NOMO-1 (cell line): ENCODE measurements around the gene PNMA8B.

Source experiments
- DNase-seq, 2 experiments: peaks; one replicate each; lab custom pipeline; 2025; ENCODE audit not compliant: unreplicated experiment in 2 of 2; lab: John Stamatoyannopoulos, UW

The PNMA8B gene

DNA sequence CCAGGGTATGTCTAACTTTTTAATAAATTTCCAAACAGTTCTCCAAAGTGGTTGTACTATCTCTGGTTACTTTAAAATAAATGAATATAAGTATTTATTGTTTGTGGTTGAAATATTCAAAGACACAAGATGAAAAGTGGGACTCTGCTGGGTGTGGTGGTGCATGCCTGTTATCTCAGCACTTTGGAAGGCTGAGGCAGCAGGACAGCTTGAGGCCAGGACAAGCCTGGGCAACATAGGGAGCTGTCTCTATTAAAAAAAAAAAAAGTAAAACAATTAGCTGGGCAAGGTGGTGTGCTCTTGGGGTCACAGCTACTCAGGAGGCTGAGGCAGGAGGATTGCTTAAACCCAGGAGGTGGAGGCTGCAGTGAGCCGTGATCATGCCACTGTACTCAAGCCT lies 34.7 kb downstream of the PNMA8B start:
- no peak for DNase-seq

DNA sequence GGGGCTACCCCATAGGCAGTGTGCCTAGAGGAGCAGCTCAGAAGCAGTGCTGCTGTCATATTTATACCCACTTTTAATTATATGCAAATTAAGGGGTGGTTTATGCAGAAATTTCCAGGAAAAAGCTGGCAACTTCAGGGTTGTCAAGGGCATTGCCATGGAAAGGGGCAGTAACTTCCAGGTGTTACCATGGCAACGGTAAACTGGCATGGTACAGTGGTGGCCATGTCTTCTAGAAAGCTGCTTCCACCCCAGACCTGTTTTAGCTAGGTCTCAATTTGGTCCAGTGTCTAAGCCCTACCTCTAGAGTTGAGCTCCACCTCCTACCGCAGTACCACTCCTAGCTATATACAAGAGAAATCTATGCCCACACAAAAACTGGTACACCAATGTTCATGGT lies 35.6 kb downstream of the PNMA8B start:
- no peak for DNase-seq

GRCh38 chr19:46456930-46457329 lies 38.7 kb downstream of the PNMA8B start:
- DNase-seq = no peak

GRCh38 chr19:46454244-46454643 lies 41.4 kb downstream of the PNMA8B start:
- no peak for DNase-seq

GRCh38 chr19:46453661-46454060 lies 42.0 kb downstream of the PNMA8B start:
- no peak for DNase-seq

- no peak for DNase-seq
Measured at GRCh38 chr19:46452186-46452585, 43.5 kb downstream of the PNMA8B start.

GRCh38 chr19:46451352-46451751 lies 44.3 kb downstream of the PNMA8B start:
- DNase-seq = no peak

DNA sequence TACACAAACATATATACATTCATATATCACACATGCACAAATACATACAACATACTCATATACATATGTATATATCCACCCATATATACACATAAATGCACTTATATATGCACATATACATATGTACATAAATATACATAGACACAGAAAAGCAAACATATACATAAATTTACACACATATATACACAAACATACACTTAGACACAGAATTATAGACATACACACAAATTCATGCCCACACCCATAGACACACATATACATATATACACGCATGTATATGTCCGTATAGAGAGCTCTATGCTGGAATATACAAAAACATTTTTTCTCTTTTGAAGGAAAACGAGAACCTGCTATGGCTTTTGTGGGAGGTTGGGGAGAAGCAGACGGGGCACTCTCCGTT lies 44.9 kb downstream of the PNMA8B start:
- DNase-seq = no peak

DNA sequence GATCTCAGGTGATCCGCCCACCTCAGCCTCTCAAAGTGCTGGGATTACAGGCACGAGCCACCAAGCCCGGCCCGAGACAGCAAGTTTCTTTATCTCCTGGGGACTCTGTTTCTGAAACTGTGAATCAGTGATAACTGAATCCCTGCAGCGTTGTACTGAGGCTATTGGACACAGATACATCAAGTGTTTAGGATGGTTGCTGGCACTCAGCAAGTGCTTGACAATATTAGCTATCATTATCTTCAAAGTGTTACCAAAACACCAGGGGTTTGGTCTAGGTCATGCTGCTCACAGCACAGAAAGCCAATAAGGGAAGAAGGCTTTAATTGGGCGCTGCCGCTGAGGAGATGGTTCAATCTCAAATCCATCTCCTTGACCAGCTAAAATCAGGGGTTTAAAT lies 46.4 kb downstream of the PNMA8B start:
- no peak for DNase-seq

GRCh38 chr19:46448601-46449000 lies 47.1 kb downstream of the PNMA8B start:
- no peak for DNase-seq

DNA sequence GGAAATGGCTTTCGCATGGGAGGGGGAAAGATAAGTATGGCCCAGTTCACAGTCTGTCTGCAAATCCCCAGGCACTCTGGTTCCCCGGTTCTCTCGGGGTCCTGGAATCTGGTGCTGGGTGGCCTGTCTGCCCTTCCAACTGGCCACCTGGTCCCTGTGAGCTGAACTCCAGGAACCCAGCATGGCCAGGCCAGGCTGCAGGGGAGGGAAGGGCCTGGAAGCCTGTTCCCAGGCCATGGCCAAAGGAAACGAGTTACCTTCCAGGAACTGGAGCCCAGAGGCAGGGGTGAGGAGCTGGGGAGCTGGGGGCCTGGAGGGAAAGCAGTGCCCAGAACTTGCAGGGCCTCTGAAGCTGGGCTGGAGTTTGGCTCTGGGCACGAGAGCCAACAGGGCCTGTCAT lies 47.8 kb downstream of the PNMA8B start:
- DNase-seq = no peak

GRCh38 chr19:46447006-46447405 lies 48.7 kb downstream of the PNMA8B start:
- DNase-seq = no peak

DNA sequence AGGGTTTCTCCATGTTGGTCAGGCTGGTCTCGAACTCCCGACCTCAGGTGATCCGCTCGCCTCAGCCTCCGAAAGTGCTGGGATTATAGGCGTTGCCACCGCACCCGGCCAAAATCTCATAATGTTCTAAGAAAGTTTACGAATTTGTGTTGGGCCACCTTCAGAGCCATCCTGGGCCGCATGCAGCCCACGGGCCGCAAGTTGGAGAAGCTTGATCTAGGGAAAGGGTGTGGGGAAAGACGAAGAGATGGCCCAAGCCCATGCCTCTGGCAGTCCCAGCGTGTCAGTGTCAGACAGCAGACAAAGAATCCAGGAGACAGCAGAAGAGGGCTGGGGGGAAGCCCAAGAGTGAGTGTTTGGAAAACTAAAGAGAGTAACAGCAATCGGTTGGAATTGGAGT lies 49.6 kb downstream of the PNMA8B start:
- no peak for DNase-seq

- DNase-seq = no peak
Measured at GRCh38 chr19:46442808-46443450, 52.7 kb downstream of the PNMA8B start.

- DNase-seq = no peak
Measured at GRCh38 chr19:46441866-46442265, 53.8 kb downstream of the PNMA8B start.
